Stimulated activated CD8-positive, alpha-beta memory T cell treated with anti-CD3 and anti-CD28 coated beads, Interleukin-12 subunit alpha, Interleukin-12 subunit beta, amount 100 ng/mL, for 4 hours (primary cell): ENCODE data around the gene ETS1.

ENCODE experiments used
- DNase-seq: peaks from one replicate; pipeline ENCODE4 v3.0.0-alpha.2; 2020; ENCODE audit warnings: low read depth

ETS1 gene

DNA sequence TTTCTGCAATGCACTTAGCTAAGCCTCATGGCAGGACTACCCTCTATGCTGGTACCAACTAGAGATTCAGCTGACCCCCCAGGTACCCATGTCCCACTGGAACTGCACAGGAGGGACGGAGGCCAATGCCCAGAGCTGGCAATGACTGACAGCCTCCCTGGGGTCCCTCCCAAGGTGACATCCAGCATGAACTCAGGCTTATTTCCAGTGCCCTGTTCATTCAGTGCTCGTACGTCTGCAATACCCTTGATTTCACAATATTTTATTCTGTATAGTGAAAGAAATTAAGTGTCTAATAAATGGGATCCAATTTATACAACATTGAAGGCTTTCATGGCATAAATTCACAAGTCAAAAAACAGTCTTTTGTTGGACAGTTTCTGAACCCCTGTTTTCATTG, 20.2 kb downstream of the ETS1 start:
- no peak for DNase-seq

DNA sequence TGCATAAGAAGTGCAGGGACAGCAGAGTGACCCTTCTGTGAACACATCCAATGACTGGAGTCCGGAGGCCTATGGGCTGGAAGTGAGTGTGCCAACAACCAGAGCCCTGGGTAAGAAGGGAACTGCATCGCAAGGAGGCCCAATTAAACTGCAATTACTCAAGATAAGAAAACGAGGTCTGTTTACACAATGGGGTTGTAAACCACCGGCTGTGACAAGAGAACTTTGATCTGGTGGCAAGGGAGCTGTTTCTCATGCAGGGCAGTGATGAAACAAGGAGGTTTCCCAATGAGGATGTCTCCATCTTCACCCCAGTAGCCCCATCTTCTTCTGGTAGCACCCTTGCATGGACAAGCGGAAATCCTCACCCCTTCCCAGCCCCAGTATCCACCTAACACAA, 21.5 kb downstream of the ETS1 start:
- no peak for DNase-seq

- DNase-seq, result no peak
These were observed 22.6 kb downstream of the ETS1 start for GRCh38 chr11:128564642-128565245.

DNA sequence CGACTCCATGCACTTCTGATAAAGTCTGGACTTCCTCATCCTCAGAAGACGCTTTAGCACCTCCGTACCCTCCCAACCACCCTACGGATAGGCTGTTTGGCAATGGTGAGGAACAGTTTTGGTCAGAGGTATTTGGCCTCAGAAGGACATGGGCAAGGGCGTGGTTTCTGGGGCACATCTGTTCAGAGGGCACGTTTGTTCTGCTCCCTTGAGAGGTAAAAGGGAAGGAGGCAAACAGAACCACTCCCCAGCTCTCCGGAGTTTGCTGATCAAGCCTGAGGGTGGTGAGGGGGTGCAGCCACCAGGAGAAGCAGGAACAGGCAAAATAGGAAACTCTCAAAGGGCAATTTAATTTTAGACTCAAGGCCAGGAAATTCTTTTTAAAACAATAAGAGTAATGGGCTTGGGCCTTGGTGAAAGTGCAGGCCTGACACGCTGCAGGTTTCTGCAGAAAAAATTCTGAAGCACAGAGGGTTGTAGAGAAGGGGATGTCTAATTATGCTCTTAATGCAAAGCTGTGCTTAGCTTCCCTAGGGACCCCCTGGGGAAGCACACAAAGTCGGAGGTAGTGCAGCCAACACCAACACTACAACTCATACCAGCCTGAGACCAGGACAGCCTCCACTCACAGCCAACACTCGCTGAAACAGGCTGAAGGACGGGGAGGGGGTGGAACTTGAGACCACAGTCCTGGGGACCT, 23.3 kb downstream of the ETS1 start:
- no peak for DNase-seq

DNA sequence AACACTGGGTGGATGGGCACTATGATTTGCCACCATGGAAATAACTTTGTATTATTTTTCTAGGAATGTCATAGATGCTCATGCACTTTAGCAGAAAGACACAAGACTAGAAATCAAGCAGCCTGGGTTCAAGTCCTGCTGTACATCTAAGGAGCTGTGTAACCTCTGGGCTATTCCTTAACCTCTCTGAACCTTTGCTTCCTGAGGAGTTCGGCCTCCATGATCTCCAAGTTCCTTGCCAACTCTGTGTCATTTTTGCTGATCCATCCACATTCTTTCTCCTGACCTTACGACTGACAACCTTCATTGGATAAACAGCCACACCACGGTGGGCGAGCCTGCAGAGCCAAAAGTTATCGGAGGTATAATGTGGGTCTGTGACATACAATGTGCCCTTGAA, 24.1 kb downstream of the ETS1 start:
- no peak for DNase-seq

DNA sequence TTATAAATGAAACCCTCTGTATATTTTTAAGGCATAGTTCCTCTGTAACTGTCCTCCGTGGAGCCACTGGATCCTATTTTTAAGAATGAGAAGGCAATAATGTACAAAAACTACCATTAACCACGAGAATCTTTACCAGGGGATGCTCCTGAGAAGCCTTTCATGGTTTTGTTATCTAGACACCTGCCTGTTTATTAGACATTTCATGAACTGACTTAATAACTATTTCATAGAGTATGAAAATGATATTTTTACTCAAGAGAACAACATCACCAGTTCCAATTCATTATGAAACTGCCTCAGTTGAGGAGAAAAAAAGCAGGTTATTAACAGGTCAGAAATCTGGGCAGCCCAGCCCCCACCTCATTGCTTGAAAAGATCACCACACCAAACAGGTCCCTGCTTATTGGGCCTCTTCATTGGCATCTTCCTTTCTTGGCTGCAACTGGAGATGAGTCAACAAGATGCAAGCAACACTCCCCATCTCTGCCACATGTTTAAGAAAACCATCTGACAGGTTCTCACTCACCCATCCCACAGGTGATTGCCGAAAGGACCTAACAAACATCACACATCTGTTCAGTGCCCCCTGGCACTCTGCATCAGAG, 27.8 kb downstream of the ETS1 start:
- no peak for DNase-seq

GRCh38 chr11:128555606-128556005, 31.8 kb downstream of the ETS1 start:
- no peak for DNase-seq

DNA sequence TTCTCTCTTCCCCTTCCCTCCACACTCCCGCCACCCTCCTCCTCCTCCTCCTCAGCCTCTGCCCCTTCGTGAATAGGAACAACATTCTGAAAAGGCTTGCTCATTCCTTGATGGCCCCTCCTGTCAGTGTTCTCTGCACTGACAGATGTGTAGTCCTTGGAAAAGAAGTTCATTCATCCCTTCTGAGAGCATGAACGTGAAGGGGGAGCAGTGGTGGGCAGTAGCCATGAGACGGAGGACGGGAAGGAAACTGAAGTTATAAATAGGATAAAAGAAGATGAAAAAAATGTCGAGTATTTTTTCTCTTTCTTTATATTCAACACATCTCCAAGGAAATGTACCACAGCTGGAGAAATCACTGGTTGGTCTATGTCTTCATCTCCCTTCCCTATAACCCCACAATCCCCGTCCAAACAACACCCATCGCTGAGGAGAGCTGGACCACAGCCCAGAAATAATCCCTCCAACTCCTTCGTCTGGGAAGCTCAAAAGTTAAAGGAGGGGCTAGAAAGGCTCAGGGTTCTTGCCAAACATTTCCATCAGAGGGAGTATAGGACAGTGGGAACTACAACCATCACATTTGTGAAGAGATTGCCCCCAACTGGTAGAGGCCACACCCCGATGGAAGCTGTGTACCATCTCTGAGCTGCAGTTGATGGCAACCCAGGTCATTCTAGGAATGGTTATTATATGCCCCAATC, 33.5 kb downstream of the ETS1 start:
- no peak for DNase-seq

GRCh38 chr11:128552783-128553661, 34.3 kb downstream of the ETS1 start:
- no peak for DNase-seq

DNA sequence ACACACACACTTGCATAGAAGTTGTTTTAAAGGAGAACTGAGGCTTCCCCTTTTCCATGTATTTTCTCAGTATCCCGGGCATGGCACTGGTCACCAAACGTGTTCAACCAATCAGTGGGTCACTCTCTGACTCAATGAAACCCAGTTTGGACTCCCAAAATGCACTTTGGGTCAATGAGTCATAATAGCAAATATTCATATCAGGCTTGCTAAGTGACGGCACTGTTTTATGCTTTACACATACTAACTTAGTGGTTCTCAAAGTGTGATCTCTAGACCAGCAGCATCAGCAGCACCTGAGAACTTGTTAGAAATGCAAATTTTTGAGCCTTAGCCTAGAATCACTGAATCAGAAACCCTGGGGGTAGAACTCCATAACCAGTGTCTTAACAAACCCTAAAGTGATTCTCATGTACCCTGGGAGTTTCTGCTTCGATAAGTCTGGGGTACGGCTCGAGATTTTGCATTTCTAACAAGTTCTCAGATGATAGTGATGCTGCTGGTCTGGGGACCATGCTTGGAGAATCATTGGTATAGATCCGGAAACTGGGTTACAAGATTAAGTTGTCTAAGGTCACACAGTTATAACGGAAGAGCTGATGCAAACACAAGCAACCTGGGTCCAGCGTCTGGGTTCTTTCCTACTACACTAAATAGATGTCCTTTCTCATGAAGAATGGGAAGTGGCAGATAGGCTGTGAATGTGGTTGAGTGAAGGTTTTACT, 35.6 kb downstream of the ETS1 start:
- no peak for DNase-seq

GRCh38 chr11:128551058-128551457, 36.3 kb downstream of the ETS1 start:
- DNase-seq, result no peak

DNA sequence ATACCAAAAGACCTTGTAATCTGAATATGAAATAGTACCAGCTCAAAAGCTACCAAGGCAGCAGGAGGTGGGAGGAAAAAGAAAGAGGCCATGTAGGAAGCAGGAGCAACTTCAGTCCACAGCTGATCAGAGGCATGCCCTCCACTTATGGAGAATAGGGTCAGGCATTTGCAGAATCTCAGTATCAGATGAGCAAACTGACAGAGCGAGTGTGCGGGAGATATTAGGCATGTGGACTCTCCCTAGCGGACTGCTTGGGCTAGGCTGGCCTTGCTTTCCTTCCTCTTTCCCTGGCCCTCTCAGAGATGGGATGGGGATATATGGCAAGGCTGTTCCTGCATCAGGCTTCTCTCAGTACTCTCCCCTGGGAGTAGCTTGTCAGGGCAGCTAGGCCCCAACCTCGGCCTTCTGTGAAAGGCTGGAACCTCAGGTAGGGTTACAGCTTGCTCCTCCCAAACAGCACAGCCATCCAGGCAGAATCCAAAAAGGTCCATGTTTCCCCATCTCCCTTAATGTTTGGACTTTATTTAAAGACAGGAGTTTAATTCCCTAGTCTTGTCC, 37.0 kb downstream of the ETS1 start:
- no peak for DNase-seq

GRCh38 chr11:128549256-128549944, 38.0 kb downstream of the ETS1 start:
- no peak for DNase-seq

- DNase-seq, result no peak
These were observed 38.6 kb downstream of the ETS1 start for GRCh38 chr11:128548649-128549255.

GRCh38 chr11:128547946-128548648, 39.3 kb downstream of the ETS1 start:
- no peak for DNase-seq

GRCh38 chr11:128546916-128547315, 40.4 kb downstream of the ETS1 start:
- no peak for DNase-seq

- no peak for DNase-seq
These were observed 42.8 kb downstream of the ETS1 start for GRCh38 chr11:128544471-128545051.

DNA sequence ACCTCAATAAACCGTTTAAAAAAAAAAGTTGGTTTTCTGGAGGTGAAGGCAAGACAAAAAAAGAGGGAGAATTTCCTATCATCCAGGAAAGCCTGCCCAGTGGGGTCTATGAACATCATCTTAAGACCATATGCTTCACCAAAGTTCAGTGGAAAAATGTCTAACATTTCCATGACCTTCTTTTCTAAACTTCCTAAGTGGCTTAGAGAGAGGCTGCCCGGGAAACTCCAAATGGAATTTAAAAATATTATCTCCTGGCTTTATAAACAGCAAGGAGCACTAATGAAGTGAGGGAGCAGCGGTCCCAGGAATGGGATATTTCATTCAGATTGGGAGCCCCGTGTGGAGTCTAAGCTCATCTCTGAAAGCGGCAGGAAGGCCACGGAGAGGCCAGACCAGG, 46.9 kb downstream of the ETS1 start:
- DNase-seq, result no peak

DNA sequence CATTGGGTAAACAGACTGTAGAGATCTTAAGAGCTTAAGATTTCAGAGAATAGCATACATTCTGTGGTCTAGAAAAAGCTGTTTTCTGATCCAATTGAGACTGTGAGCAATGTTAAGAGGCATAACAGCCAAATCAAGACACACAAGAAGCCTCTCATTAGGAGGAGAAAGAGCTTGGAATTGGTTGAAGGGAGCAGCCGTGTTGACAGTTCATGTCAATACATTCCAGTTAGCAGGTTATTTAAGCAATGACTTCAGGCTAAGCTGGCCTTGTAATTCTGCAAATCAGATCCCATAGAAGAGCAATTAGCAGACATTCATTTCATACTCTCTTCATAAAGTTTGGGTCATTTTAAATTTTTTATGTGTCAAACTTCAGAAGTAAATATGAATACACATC, 50.9 kb downstream of the ETS1 start:
- DNase-seq, result no peak
